H1 (cell line): Measurements from ENCODE around the gene PRODH2. TPM values are rescaled to one million over a fixed set of nuclear protein-coding genes. Genes with fewer than 3 reads are reported as not detected.

ENCODE experiments used
- CTCF ChIA-PET: fragments of 300-600 bp; sonication (Branson Sonifier 250); formaldehyde crosslinking; loops from one replicate; lab custom pipeline; 2021; ENCODE audit not compliant: partially characterized antibody; lab: Charles Lee
- POLR2A ChIA-PET: fragments of 300-600 bp; sonication (Branson Sonifier 250); formaldehyde crosslinking; loops from one replicate; lab custom pipeline; 2021; ENCODE audit warnings: inconsistent platforms; ENCODE audit not compliant: partially characterized antibody; lab: Charles Lee
- DNase-seq, 2 experiments: peaks; one replicate each; pipeline versions ENCODE4 v3.0.0 to v3.0.0-alpha.2; 2010 to 2022; ENCODE audit warnings: low spot score in 2 of 2, low read depth in 1 of 2, mixed read lengths in 1 of 2
- FAIRE-seq: peaks from 2 replicates; lab custom pipeline; 2011; peaks lifted over from hg19 to GRCh38; lab: Jason Lieb, UNC
- H2AFZ ChIP-seq: 2 replicates; pipeline ENCODE4 v1.8.1; 2012; ENCODE audit warnings: low read length, inconsistent platforms
- H2AK5ac ChIP-seq: 2 replicates; pipeline ENCODE4 v1.6.1; 2013; ENCODE audit warnings: low read depth, low read length
- H2BK120ac ChIP-seq: replicated peaks from 2 replicates; pipeline ENCODE3; 2013; ENCODE audit warnings: low read depth, low read length, inconsistent platforms
- H2BK12ac ChIP-seq: 2 replicates; pipeline ENCODE4 v1.6.1; 2013; ENCODE audit warnings: low read depth, low read length
- H2BK15ac ChIP-seq: 2 replicates; pipeline ENCODE4 v1.6.1; 2013; ENCODE audit warnings: low read length
- H2BK20ac ChIP-seq: 2 replicates; pipeline ENCODE4 v1.6.1; 2013; ENCODE audit warnings: low read length
- H2BK5ac ChIP-seq: 2 replicates; pipeline ENCODE4 v1.6.1; 2013; ENCODE audit warnings: low read depth, low read length
- H3K14ac ChIP-seq: 2 replicates; pipeline ENCODE4 v1.6.1; 2013; ENCODE audit warnings: inconsistent platforms; ENCODE audit not compliant: insufficient read length
- H3K18ac ChIP-seq: 2 replicates; pipeline ENCODE4 v1.6.1; 2013; ENCODE audit warnings: low read length; ENCODE audit errors: extremely low read depth
- H3K23ac ChIP-seq: 2 replicates; pipeline ENCODE4 v1.6.1; 2013; ENCODE audit warnings: inconsistent platforms; ENCODE audit not compliant: insufficient read length
- H3K23me2 ChIP-seq: 2 replicates; pipeline ENCODE4 v1.6.1; 2013; ENCODE audit warnings: low read depth, low read length
- H3K27ac ChIP-seq: 2 replicates; pipeline ENCODE4 v1.6.1; 2011; ENCODE audit warnings: low read depth, low read length, inconsistent platforms
- H3K27me3 ChIP-seq, 4 experiments: replicated peaks in 1 of 4; 1 replicate in 1 of 4; 2 replicates in 3 of 4; pipeline versions ENCODE4 v1.6.1 to v1.8.1; 2011 to 2013; ENCODE audit warnings: low read length in 3 of 4, mild to moderate bottlenecking in 3 of 4, inconsistent platforms in 2 of 4, mixed read lengths in 2 of 4, moderate library complexity in 1 of 4; ENCODE audit not compliant: control insufficient read depth in 3 of 4, insufficient read depth in 3 of 4; ENCODE audit errors: extremely low read depth in 1 of 4
- H3K36me3 ChIP-seq, 4 experiments: 2 replicates each; pipeline versions ENCODE4 v1.6.1 to v1.8.1; 2011 to 2013; ENCODE audit warnings: mild to moderate bottlenecking in 4 of 4, low read length in 3 of 4, moderate library complexity in 2 of 4, control low read depth in 1 of 4, inconsistent platforms in 1 of 4; ENCODE audit not compliant: insufficient read depth in 4 of 4, control insufficient read depth in 2 of 4
- H3K4ac ChIP-seq: replicated peaks from 2 replicates; pipeline ENCODE3; 2013; ENCODE audit warnings: low read length, low read depth, mixed read lengths, inconsistent platforms; ENCODE audit not compliant: insufficient read length
- H3K4me1 ChIP-seq, 4 experiments: replicated peaks in 1 of 4; 1 replicate in 1 of 4; 2 replicates in 3 of 4; pipeline versions ENCODE4 v1.6.1 to v1.8.1; 2011 to 2013; ENCODE audit warnings: low read length in 3 of 4, inconsistent platforms in 2 of 4, mixed read lengths in 1 of 4; ENCODE audit not compliant: insufficient read depth in 4 of 4, control insufficient read depth in 3 of 4
- H3K4me2 ChIP-seq, 2 experiments: 2 replicates each; pipeline versions ENCODE4 v1.6.1 to v1.8.1; 2011 to 2013; ENCODE audit warnings: low read depth in 2 of 2, low read length in 2 of 2, control low read depth in 1 of 2, inconsistent platforms in 1 of 2, mild to moderate bottlenecking in 1 of 2; ENCODE audit not compliant: insufficient read depth in 1 of 2
- H3K4me3 ChIP-seq, 4 experiments: fragments of 200-600, 300-600 bp in 1 of 4; sonication (generic), shearing (Covaris generic), sonication (Bioruptor Twin) in 1 of 4; 2 replicates each; pipeline versions ENCODE4 v1.5.1 to v1.8.1; 2011 to 2016; ENCODE audit warnings: low read length in 4 of 4, low read depth in 3 of 4, control low read depth in 2 of 4, inconsistent platforms in 2 of 4, mild to moderate bottlenecking in 2 of 4, mixed read lengths in 1 of 4, moderate library complexity in 1 of 4; ENCODE audit not compliant: insufficient read depth in 2 of 4; ENCODE audit errors: extremely low read depth in 1 of 4
- H3K56ac ChIP-seq: replicated peaks from 2 replicates; pipeline ENCODE3; 2013; ENCODE audit warnings: low read depth, mild to moderate bottlenecking, mixed read lengths, low read length, inconsistent platforms; ENCODE audit not compliant: insufficient read length
- H3K79me1 ChIP-seq: 2 replicates; pipeline ENCODE4 v1.6.1; 2013; ENCODE audit warnings: low read depth, low read length, control low read depth
- H3K79me2 ChIP-seq, 2 experiments: 2 replicates each; pipeline versions ENCODE4 v1.6.1 to v1.8.1; 2012 to 2013; ENCODE audit warnings: low read length in 2 of 2, mild to moderate bottlenecking in 2 of 2, inconsistent platforms in 1 of 2; ENCODE audit not compliant: insufficient read depth in 2 of 2, control insufficient read depth in 1 of 2
- H3K9ac ChIP-seq, 4 experiments: replicated peaks in 1 of 4; 1 replicate in 1 of 4; 2 replicates in 3 of 4; pipeline versions ENCODE4 v1.6.1 to v1.8.1; 2011 to 2013; ENCODE audit warnings: low read depth in 3 of 4, low read length in 3 of 4, control low read depth in 2 of 4, mild to moderate bottlenecking in 2 of 4, moderate library complexity in 2 of 4, inconsistent platforms in 1 of 4; ENCODE audit errors: extremely low read depth in 1 of 4
- H3K9me3 ChIP-seq, 2 experiments: 2 replicates each; pipeline versions ENCODE4 v1.6.1 to v1.8.1; 2012 to 2013; ENCODE audit warnings: mild to moderate bottlenecking in 2 of 2, moderate library complexity in 2 of 2, control low read depth in 1 of 2, inconsistent platforms in 1 of 2, low read depth in 1 of 2, low read length in 1 of 2, mixed read lengths in 1 of 2; ENCODE audit not compliant: insufficient read depth in 2 of 2
- H4K20me1 ChIP-seq, 2 experiments: replicated peaks in 1 of 2; 2 replicates each; pipeline versions ENCODE3 to v1.8.1; 2011 to 2013; ENCODE audit warnings: inconsistent platforms in 2 of 2, low read length in 2 of 2, mild to moderate bottlenecking in 1 of 2; ENCODE audit not compliant: insufficient read depth in 2 of 2, control insufficient read depth in 1 of 2
- H4K5ac ChIP-seq: 2 replicates; pipeline ENCODE4 v1.6.1; 2013; ENCODE audit warnings: low read length, low read depth, mixed read lengths, inconsistent platforms; ENCODE audit not compliant: insufficient read length
- H4K8ac ChIP-seq: 2 replicates; pipeline ENCODE4 v1.8.0; 2013; ENCODE audit warnings: mild to moderate bottlenecking, moderate library complexity, low read length, inconsistent platforms; ENCODE audit not compliant: insufficient read depth; ENCODE audit errors: extremely low read depth
- H4K91ac ChIP-seq: replicated peaks from 2 replicates; pipeline ENCODE3; 2013; ENCODE audit warnings: low read length, mixed read lengths, inconsistent platforms; ENCODE audit not compliant: insufficient read length
- CHD2 ChIP-seq: IDR thresholded peaks from 2 replicates; pipeline ENCODE4 v1.6.1; 2012; ENCODE audit warnings: low read length, improper control_type of control experiment
- JUND ChIP-seq: IDR thresholded peaks from 2 replicates; pipeline ENCODE4 v1.6.1; 2011; ENCODE audit warnings: mild to moderate bottlenecking, improper control_type of control experiment, low read length
- SP1 ChIP-seq: IDR thresholded peaks from 2 replicates; pipeline ENCODE4 v1.6.1; 2011; ENCODE audit warnings: low read depth, low read length
- WGBS, 2 experiments: shearing (Covaris generic) in 1 of 2; methylation state at CpG; one replicate each; pipeline versions ENCODE4 v1.1.6 to v1.1.7; 2013 to 2015; ENCODE audit warnings: low lambda C conversion rate in 2 of 2, mixed read lengths in 2 of 2, inconsistent platforms in 1 of 2, low coverage in 1 of 2, missing lambda C conversion rate in 1 of 2; ENCODE audit not compliant: insufficient replicate concordance in 2 of 2, insufficient coverage in 1 of 2, insufficient read length in 1 of 2; ENCODE audit errors: extremely low coverage in 1 of 2, missing lambda C conversion rate in 1 of 2; 5-methylcytosine and 5-hydroxymethylcytosine counted together
- polyA plus RNA-seq, 7 experiments: library from polyadenylated mRNA; depleted of rRNA in 3 of 7; stranded (reverse) in 5 of 7; unstranded in 2 of 7; fragments of >200 nt in 5 of 7; fragments of 200-250 nt in 2 of 7; gene quantifications; 1 replicate in 5 of 7; 2 replicates in 1 of 7; 4 replicates in 1 of 7; pipeline versions ENCODE4 v1.2.1 to v1.2.3, GENCODE V29; 2011 to 2013; ENCODE audit warnings: missing spikeins in 2 of 7, mixed read lengths in 2 of 7
- total RNA-seq: library from RNA; stranded (reverse); fragmentation: NEBNext Ultra II Directional; extraction: Animal tissue kit (Norgen Biotek cat#: 25700); gene quantifications from 2 replicates; pipeline ENCODE4 v1.2.1, GENCODE V29; 2021

PRODH2 gene
- total and polyA plus RNA-seq, 2 of the 8 experiments (the other 6 are each of a cell fraction or from before 2014, with no cell fraction given): not detected

- Histone ChIP-seq H3K4ac (no peak overlapping the region), H4K91ac (no peak overlapping the region), H4K5ac (no peak overlapping the region), H2BK15ac (no peak overlapping the region), H3K56ac (no peak overlapping the region), H2BK5ac (no peak overlapping the region), H3K9me3 (no peaks in the 10 kb centered on the region), H3K79me1 (no peaks in the 10 kb centered on the region), H3K4me2 (no peak overlapping the region), H3K4me3 (no peak overlapping the region), H4K20me1 (no peaks in the 10 kb centered on the region), H3K27me3 (no peaks in the 10 kb centered on the region; a peak in 1 of 7 replicates), H3K79me2 (no peaks in the 10 kb centered on the region), H3K36me3 (no peaks in the 10 kb centered on the region), H2AFZ (no peak overlapping the region), H3K27ac (no peak overlapping the region), H4K8ac (no peak overlapping the region), H3K4me1 (peaks cover 0 to 2% (median 0%) of the 10 kb centered on the region in 4 experiments; a peak in 2 of 7 replicates), H3K18ac (no peak overlapping the region), H3K14ac (no peak overlapping the region), H2BK120ac (no peak overlapping the region), H3K23me2 (no peaks in the 10 kb centered on the region), H2AK5ac (no peak overlapping the region), H3K9ac (no peak overlapping the region), H3K23ac (no peak overlapping the region), H2BK12ac (no peak overlapping the region), H2BK20ac (no peak overlapping the region; the same call in 1 of the 2 replicates)
- CTCF ChIA-PET: interaction anchor here (2.3 kb wide), 1 partner anchor 14 kb away, joined by 7 read pairs; no protein-coding TSS in a partner anchor
- FAIRE-seq (no peak), DNase-seq (no peak)
- WGBS, 2 experiments: 81% methylated on average over 5 of the region's 5 CpGs; no CpG with 5 or more reads in 1 of the 2 experiments
- POLR2A ChIA-PET: no interaction called here
- TF ChIP-seq JUND: no peak
- no peak for TF ChIP-seq CHD2
- TF ChIP-seq SP1: no peak
- TF ChIP-seq, all 59 proteins: peak for 0
Measured at GRCh38 chr19:35805526-35806102, 7.0 kb downstream of the PRODH2 start.
